AG04450 (cell line): Measurements from ENCODE around the gene NMNAT3. TPM values are rescaled to one million over a fixed set of nuclear protein-coding genes. Genes with fewer than 3 reads are reported as not detected.

Source experiments
- CTCF ChIA-PET: fragments of 300-600, 350-600 bp; formaldehyde crosslinking; extraction: SDS; loops from one replicate; lab custom pipeline; 2022; ENCODE audit warnings: antibody characterized with exemption, inconsistent platforms; lab: Charles Lee
- POLR2A ChIA-PET: fragments of 350-600 bp; formaldehyde crosslinking; extraction: SDS; loops from one replicate; lab custom pipeline; 2021; ENCODE audit warnings: antibody characterized with exemption, inconsistent platforms; lab: Yijun Ruan, JAX
- DNase-seq: peaks from one replicate; pipeline ENCODE4 v3.0.0-alpha.2; 2011; ENCODE audit warnings: low read depth, low spot score
- H3K27ac ChIP-seq: one replicate; pipeline ENCODE4 v1.5.1; 2012; ENCODE audit warnings: low read depth, low read length, control low read depth
- H3K27me3 ChIP-seq: one replicate; pipeline ENCODE4 v1.6.0; 2012; ENCODE audit warnings: low read length; ENCODE audit not compliant: control insufficient read depth, insufficient read depth
- H3K4me3 ChIP-seq: 2 replicates; pipeline ENCODE4 v1.5.1; 2011; ENCODE audit warnings: mild to moderate bottlenecking, low read depth, low read length, control low read depth
- H3K9me3 ChIP-seq: 2 replicates; pipeline ENCODE4 v1.5.1; 2012; ENCODE audit warnings: low read length; ENCODE audit not compliant: control insufficient read depth, insufficient read depth
- CTCF ChIP-seq: IDR thresholded peaks from 2 replicates; pipeline ENCODE4 v1.5.1; 2011; ENCODE audit warnings: low read depth, low read length, control low read depth, inconsistent platforms
- polyA plus RNA-seq: library from polyadenylated mRNA; depleted of rRNA; stranded (reverse); fragments of >200 nt; gene quantifications from 2 replicates; pipeline ENCODE4 v1.2.3, GENCODE V29; 2011

NMNAT3 gene
- polyA plus RNA-seq, 1 experiment: 0.22 TPM

GRCh38 chr3:139620438-139620837, 57.3 kb downstream of the NMNAT3 start:
- peaks cover 5% of the 10 kb centered on the region for H3K27me3 ChIP-seq
- CTCF ChIA-PET: no interaction called here
- TF ChIP-seq CTCF: no peak
- H3K9me3 ChIP-seq: no peaks in the 10 kb centered on the region
- DNase-seq: no peak
- no peak overlapping the region for H3K4me3 ChIP-seq
- POLR2A ChIA-PET: no interaction called here
- no peak overlapping the region for H3K27ac ChIP-seq

- CTCF ChIA-PET: no interaction called here
- TF ChIP-seq CTCF: no peak
Observed at GRCh38 chr3:139619484-139619883, 58.3 kb downstream of the NMNAT3 start.

GRCh38 chr3:139617672-139618268, 60.0 kb downstream of the NMNAT3 start:
- POLR2A ChIA-PET: no interaction called here
- CTCF ChIA-PET: no interaction called here
- no peaks in the 10 kb centered on the region for H3K9me3 ChIP-seq
- TF ChIP-seq CTCF: no peak
- no peak overlapping the region for H3K27ac ChIP-seq
- no peak overlapping the region for H3K4me3 ChIP-seq
- peaks cover 5% of the 10 kb centered on the region for H3K27me3 ChIP-seq
- no peak for DNase-seq

More at GRCh38 chr3:139619484-139619883, 58.3 kb downstream of the NMNAT3 start:
- Histone ChIP-seq H3K4me3 (no peak overlapping the region), H3K27ac (no peak overlapping the region), H3K9me3 (no peaks in the 10 kb centered on the region), H3K27me3 (peaks cover 5% of the 10 kb centered on the region)
- POLR2A ChIA-PET: no interaction called here
- no peak for DNase-seq

- ChIA-PET CTCF (no interaction called here), POLR2A (no interaction called here)
- Histone ChIP-seq H3K27ac (no peak overlapping the region), H3K27me3 (no peaks in the 10 kb centered on the region), H3K9me3 (no peaks in the 10 kb centered on the region), H3K4me3 (no peak overlapping the region)
- no peak for TF ChIP-seq CTCF
- DNase-seq: no peak
Observed at GRCh38 chr3:139611528-139611927, 66.2 kb downstream of the NMNAT3 start.

GRCh38 chr3:139610886-139611285, 66.9 kb downstream of the NMNAT3 start:
- CTCF ChIA-PET: no interaction called here
- Histone ChIP-seq H3K27me3 (no peaks in the 10 kb centered on the region), H3K9me3 (no peaks in the 10 kb centered on the region), H3K27ac (no peak overlapping the region), H3K4me3 (no peak overlapping the region)
- POLR2A ChIA-PET: no interaction called here
- TF ChIP-seq CTCF: no peak
- DNase-seq: no peak
